K562 (cell line): ENCODE results near the gene LGR6. TPM values are rescaled to one million over a fixed set of nuclear protein-coding genes. Genes with fewer than 3 reads are reported as not detected.
A peak's percentile ranks its signal among the peaks of the same experiment; 100 is the strongest.

Experiments
- ATAC-seq: fragments of 200-7000 bp; cut with Tn5 transposase; 3 replicates; pipeline ENCODE4 v1.9.1; 2020; ENCODE audit warnings: moderate library complexity
- BruUV-seq: library from RNA; stranded (reverse); fragments of 400-500 nt; replicated peaks from 2 replicates; lab custom pipeline; 2021; lab: Mats Ljungman, UMichigan
- CTCF ChIA-PET: fragments of 300-600 bp; formaldehyde crosslinking; extraction: SDS; loops from one replicate; lab custom pipeline; 2021; ENCODE audit warnings: low intra/inter-chr PET ratio; lab: Yijun Ruan, JAX
- POLR2A ChIA-PET: fragments of 300-600, 350-650 bp; sonication (Branson Sonifier 250); formaldehyde crosslinking; extraction: SDS; loops from one replicate; lab custom pipeline; 2021; ENCODE audit warnings: antibody characterized with exemption, inconsistent platforms; lab: Yijun Ruan, JAX
- DNase-seq, 4 experiments: peaks; one replicate each; pipeline versions ENCODE4 v3.0.0 to v3.0.0-alpha.2; 2011 to 2018; ENCODE audit warnings: low spot score in 3 of 4, mixed read lengths in 3 of 4; ENCODE audit errors: extremely low read depth in 1 of 4
- FAIRE-seq: peaks from 2 replicates; lab custom pipeline; 2011; peaks lifted over from hg19 to GRCh38; lab: Jason Lieb, UNC
- H2AFZ ChIP-seq: 2 replicates; pipeline ENCODE4 v1.6.0; 2011; ENCODE audit warnings: low read depth, low read length, control low read depth, inconsistent platforms
- H3K27ac ChIP-seq: fragments of 200-600 bp; 3 replicates; pipeline ENCODE4 v1.8.0; 2011; ENCODE audit warnings: low read depth, mild to moderate bottlenecking, control low read depth, inconsistent platforms, low read length, moderate library complexity, mixed read lengths; ENCODE audit errors: extremely low read depth
- H3K27me3 ChIP-seq, 2 experiments: fragments of 300-600 bp in 1 of 2; 2 replicates in 1 of 2; 3 replicates in 1 of 2; pipeline versions ENCODE4 v1.6.0 to v1.8.0; 2011; ENCODE audit warnings: inconsistent platforms in 2 of 2, low read length in 2 of 2, mild to moderate bottlenecking in 1 of 2, mixed read lengths in 1 of 2, moderate library complexity in 1 of 2; ENCODE audit not compliant: control insufficient read depth in 2 of 2, insufficient read depth in 2 of 2
- H3K36me3 ChIP-seq: fragments of 300-600 bp; 3 replicates; pipeline ENCODE4 v1.8.0; 2011; ENCODE audit warnings: mild to moderate bottlenecking, low read length, inconsistent platforms; ENCODE audit not compliant: control insufficient read depth, insufficient read depth
- H3K4me1 ChIP-seq, 2 experiments: fragments of 200-600 bp in 1 of 2; replicated peaks in 1 of 2; 2 replicates in 1 of 2; 3 replicates in 1 of 2; pipeline versions ENCODE4 v1.5.1 to v1.8.0; 2011; ENCODE audit warnings: inconsistent platforms in 2 of 2, low read length in 2 of 2, mild to moderate bottlenecking in 1 of 2, mixed read lengths in 1 of 2, moderate library complexity in 1 of 2; ENCODE audit not compliant: control insufficient read depth in 2 of 2, insufficient read depth in 2 of 2
- H3K4me2 ChIP-seq: 2 replicates; pipeline ENCODE4 v1.6.1; 2011; ENCODE audit warnings: low read length, control low read depth, inconsistent platforms, mixed read lengths; ENCODE audit not compliant: insufficient read depth
- H3K4me3 ChIP-seq: fragments of 200-600 bp; sonication (generic), shearing (Covaris generic); 2 replicates; pipeline ENCODE4 v1.5.1; 2016; ENCODE audit warnings: control low read depth, inconsistent platforms
- H3K79me2 ChIP-seq: fragments of 200-600 bp; 3 replicates; pipeline ENCODE4 v1.8.0; 2011; ENCODE audit warnings: low read length, inconsistent platforms; ENCODE audit not compliant: control insufficient read depth, insufficient read depth
- H3K9ac ChIP-seq, 2 experiments: 2 replicates each; pipeline versions ENCODE4 v1.6.0 to v1.6.1; 2011; ENCODE audit warnings: low read depth in 2 of 2, low read length in 2 of 2, control low read depth in 1 of 2, inconsistent platforms in 1 of 2, mild to moderate bottlenecking in 1 of 2, mixed read lengths in 1 of 2; ENCODE audit not compliant: insufficient read depth in 1 of 2
- H3K9me1 ChIP-seq: one replicate; pipeline ENCODE4 v1.6.0; 2011; ENCODE audit warnings: inconsistent platforms, mild to moderate bottlenecking, low read length, moderate library complexity; ENCODE audit not compliant: control insufficient read depth, insufficient read depth
- H3K9me3 ChIP-seq: replicated peaks from 2 replicates; pipeline ENCODE4 v1.5.1; 2011; ENCODE audit warnings: low read depth, low read length, inconsistent platforms; ENCODE audit not compliant: control insufficient read depth, insufficient read depth
- H4K20me1 ChIP-seq: replicated peaks from 2 replicates; pipeline ENCODE4 v1.6.1; 2011; ENCODE audit warnings: low read length, inconsistent platforms, mixed read lengths; ENCODE audit not compliant: control insufficient read depth, insufficient read depth
- BRF1 ChIP-seq: IDR thresholded peaks from 3 replicates; pipeline ENCODE4 v1.6.1; 2011; ENCODE audit warnings: borderline replicate concordance, mild to moderate bottlenecking; ENCODE audit not compliant: insufficient read length; ENCODE audit errors: extremely low read depth
- CREM ChIP-seq: IDR thresholded peaks from 2 replicates; pipeline ENCODE4 v1.6.1; 2014; ENCODE audit warnings: antibody characterized with exemption, low read depth
- CTCF ChIP-seq, 3 experiments: IDR thresholded peaks in 2 of 3; conservative IDR thresholded peaks in 1 of 3; 2 replicates each; pipeline ENCODE4 v1.5.1; 2011 to 2012; ENCODE audit warnings: low read length in 3 of 3, mild to moderate bottlenecking in 3 of 3, control low read depth in 2 of 3, improper control_type of control experiment in 1 of 3, inconsistent platforms in 1 of 3, low read depth in 1 of 3, mixed read lengths in 1 of 3, moderate library complexity in 1 of 3; ENCODE audit not compliant: insufficient read depth in 2 of 3
- TSC22D4 ChIP-seq: fragments of 450-650 bp; IDR thresholded peaks from 2 replicates; pipeline ENCODE4 v1.6.1; 2016; ENCODE audit warnings: missing genetic modification characterization, missing biosample characterization, control low read depth
- ZHX1 ChIP-seq: fragments of 150-350 bp; conservative IDR thresholded peaks from 2 replicates; pipeline ENCODE4 v1.6.1; 2014; ENCODE audit warnings: low read length
- ZNF224 ChIP-seq: sonication (generic); formaldehyde crosslinking; IDR thresholded peaks from 2 replicates; pipeline ENCODE4 v1.8.0; 2022; ENCODE audit warnings: mild to moderate bottlenecking, missing genetic modification reagents
- ZNF384 ChIP-seq: IDR thresholded peaks from 2 replicates; pipeline ENCODE4 v1.6.1; 2012; ENCODE audit warnings: low read depth, low read length, improper control_type of control experiment
- ZNF449 ChIP-seq: fragments of 250-450 bp; sonication (Bioruptor Pico); IDR thresholded peaks from 2 replicates; pipeline ENCODE4 v1.8.0; 2022; ENCODE audit warnings: moderate library complexity, mild to moderate bottlenecking, inconsistent platforms
- ZNF830 ChIP-seq: fragments of 250-450 bp; sonication (Bioruptor Pico); IDR thresholded peaks from 2 replicates; pipeline ENCODE4 v1.5.0; 2021; ENCODE audit warnings: mild to moderate bottlenecking
- WGBS: fragments of 100-300 bp; shearing (Covaris generic); methylation state at CpG from one replicate; pipeline ENCODE4 v1.1.6; 2016; ENCODE audit warnings: low coverage, mixed read lengths; ENCODE audit not compliant: insufficient coverage; ENCODE audit errors: missing lambda C conversion rate; 5-methylcytosine and 5-hydroxymethylcytosine counted together
- in situ Hi-C: fragments of 300-500 bp; cut with MboI; formaldehyde crosslinking; loops from 4 replicates; pipeline ENCODE4 v1.15.0; 2018; ENCODE audit warnings: inconsistent platforms, mixed read lengths
- intact Hi-C: fragments of 100-400 bp; cut with micrococcal nuclease; formaldehyde crosslinking; loops from 2 replicates; pipeline ENCODE4 v1.14.2; 2022
- polyA plus RNA-seq, 8 experiments: library from polyadenylated mRNA; depleted of rRNA in 4 of 8; stranded (reverse) in 5 of 8; unstranded in 3 of 8; fragments of >200 nt; fragmentation: Nextera tagmentation in 2 of 8; fragmentation: Illumina TruSeq in 1 of 8; extraction: Ambion mirVana in 2 of 8; extraction: Trizol in 1 of 8; gene quantifications; 2 replicates each; pipeline versions ENCODE4 v1.2.1 to v1.2.3, GENCODE V29; 2011 to 2014; ENCODE audit warnings: inconsistent platforms in 1 of 8, missing spikeins in 1 of 8
- total RNA-seq, 7 experiments: library from RNA; depleted of rRNA in 6 of 7; stranded (reverse); fragments of >200 nt in 6 of 7; fragmentation: Illumina TruSeq in 2 of 7; extraction: Trizol in 2 of 7; gene quantifications; 2 replicates each; pipeline versions ENCODE4 v1.2.1 to v1.2.3, GENCODE V29; 2011 to 2021; ENCODE audit warnings: low replicate concordance in 1 of 7

Gene LGR6
- total and polyA plus RNA-seq, 9 of the 15 experiments (the other 6 are each of a cell fraction or from before 2014, with no cell fraction given) = 0.01 to 0.54 (median 0.17) TPM; not detected in 1

GRCh38 chr1:202235856-202236837 is 42.5 kb downstream of the LGR6 start (continued):
- TF ChIP-seq ZHX1 (no peak), ZNF224 (CRISPR knock-in tag) (no peak), BRF1 (no peak), TSC22D4 (tag) (no peak), ZNF830 (CRISPR knock-in tag) (no peak)

- Histone ChIP-seq H3K4me3 (no peak overlapping the region), H3K27ac (no peak overlapping the region), H3K9me1 (peaks cover 8% of the 10 kb centered on the region), H3K79me2 (no peaks in the 10 kb centered on the region), H3K4me2 (peak overlapping the region; percentile 27; the same call in 1 of the 2 replicates), H3K36me3 (no peaks in the 10 kb centered on the region), H4K20me1 (no peaks in the 10 kb centered on the region), H3K9me3 (no peaks in the 10 kb centered on the region), H2AFZ (peak overlapping the region; percentile 25; the same call in 1 of the 2 replicates), H3K27me3 (peaks cover 11 to 60% of the 10 kb centered on the region in 2 experiments; a peak in 4 of 5 replicates), H3K4me1 (peaks cover 9 to 10% of the 10 kb centered on the region in 2 experiments; a peak in 4 of 5 replicates), H3K9ac (0 out of 4 replicates have a peak overlapping the region, but pooled peaks of 1 of the 2 experiments have one; percentile 8)
- intact Hi-C loops (loop anchor here (2.0 kb wide), 1 partner anchor 78 kb away; no protein-coding TSS in a partner anchor), in situ Hi-C loops (no loop called here)
- ATAC-seq (peak; percentile 97), FAIRE-seq (peak; percentile 81), DNase-seq (peak; percentile 73 to 85 (median 78))
- BruUV-seq = no TSS peak
- ChIA-PET POLR2A (interaction anchor here (0.6 kb wide), 1 partner anchor 789 kb away, joined by 4 read pairs; the partner anchor contains the start of gene PPFIA4), CTCF (interaction anchor here (0.6 to 0.7 kb wide), 2 partner anchors 79 to 480 kb away, joined by 3 to 4 read pairs; no protein-coding TSS in a partner anchor)
- 33% methylated on average over 8 of the region's 8 CpGs for WGBS
- peak; percentile 80 to 97 (median 86) for TF ChIP-seq CTCF (IDR thresholded peaks at IDR 0.05 in 2 of 3, conservative IDR thresholded peaks at IDR 0.05 in 1 of 3; ENCODE audit: insufficient read depth in 2 of 3, low read depth in 1 of 3, low read length in 3 of 3)
- no peak for TF ChIP-seq ZNF449 (CRISPR knock-in tag)
- TF ChIP-seq ZNF384 = 0 out of 2 replicates have a peak, but pooled peaks have one; percentile 7
- TF ChIP-seq CREM = 0 out of 2 replicates have a peak, but pooled peaks have one; percentile 41
Observed at GRCh38 chr1:202237052-202237451, 43.5 kb downstream of the LGR6 start.
